ENCODE data around the gene PANX3. TPM values are rescaled to one million over a fixed set of nuclear protein-coding genes. Genes with fewer than 3 reads are reported as not detected.

Gene PANX3
- total and polyA plus RNA-seq, 2 of the 4 experiments (the other 2 are of a cell fraction): not detected

GRCh38 chr11:124661553-124661952 is 50.3 kb downstream of the PANX3 start:
- Histone ChIP-seq H2AFZ (replicated peaks; ENCODE audit: low read length, poor library complexity) (no peak overlapping the region), H3K4me2 (ENCODE audit: low read depth, low read length) (no peak overlapping the region), H4K20me1 (ENCODE audit: insufficient read depth, low read length) (no peaks in the 10 kb centered on the region), H3K56ac (ENCODE audit: extremely low read depth, insufficient read depth, low read length) (no peak overlapping the region), H3K27ac (ENCODE audit: insufficient read depth, low read length) (no peak overlapping the region), H3K36me3 (ENCODE audit: control insufficient read depth, insufficient read depth, low read length) (no peaks in the 10 kb centered on the region), H3K27me3 (ENCODE audit: control insufficient read depth, insufficient read depth, low read length) (no peaks in the 10 kb centered on the region), H3K9me1 (ENCODE audit: insufficient read depth, low read length) (no peaks in the 10 kb centered on the region), H2BK15ac (ENCODE audit: low read depth, low read length) (no peak overlapping the region), H4K91ac (ENCODE audit: insufficient read depth, low read depth, low read length) (no peak overlapping the region), H2BK20ac (ENCODE audit: low read depth, low read length) (no peak overlapping the region), H3K18ac (ENCODE audit: low read depth, low read length) (no peak overlapping the region), H3K79me1 (ENCODE audit: low read depth in 1 of 2, low read length in 2 of 2) (no peaks in the 10 kb centered on the region), H3K4me3 (ENCODE audit: insufficient read depth, low read depth, low read length) (no peak overlapping the region), H2AK5ac (ENCODE audit: low read depth, low read length) (no peak overlapping the region), H2BK120ac (ENCODE audit: low read depth, low read length) (no peak overlapping the region), H3K14ac (replicated peaks; ENCODE audit: low read depth, low read length) (no peak overlapping the region), H2AK9ac (replicated peaks; ENCODE audit: low read depth, low read length, poor library complexity) (no peak overlapping the region), H4K8ac (ENCODE audit: low read depth in 2 of 2, low read length in 2 of 2) (no peak overlapping the region), H3K9me3 (ENCODE audit: control insufficient read depth, insufficient read depth, low read length) (no peaks in the 10 kb centered on the region), H4K5ac (ENCODE audit: low read depth, low read length) (no peak overlapping the region), H2BK5ac (ENCODE audit: low read depth, low read length, poor library complexity, severe bottlenecking) (no peak overlapping the region), H3K23ac (ENCODE audit: low read depth, low read length) (no peak overlapping the region), H3K9ac (ENCODE audit: low read depth, low read length) (no peak overlapping the region), H3K4ac (ENCODE audit: low read depth, low read length) (no peak overlapping the region), H3K4me1 (ENCODE audit: control insufficient read depth, insufficient read depth, low read length) (peaks cover 5% of the 10 kb centered on the region; the same call in 1 of the 2 replicates)
- dilution Hi-C loops (cut with HindIII; ENCODE audit: low sequenced_read_pairs, unreplicated experiment) (no loop called here), in situ Hi-C loops (cut with MboI; ENCODE audit: low sequenced_read_pairs) (loop anchor here (25.0 kb wide), 1 partner anchor 751 kb away; no protein-coding TSS in a partner anchor), intact Hi-C loops (cut with micrococcal nuclease) (no loop called here)
- no peak for DNase-seq
- ATAC-seq (ENCODE audit: low read depth): no peak
- ChIA-PET CTCF (interaction anchor here (0.8 kb wide), 1 partner anchor 175 kb away, joined by 3 read pairs; no protein-coding TSS in a partner anchor), POLR2A (ENCODE audit: unreplicated experiment) (no interaction called here)
- TF ChIP-seq POLR2A (IDR thresholded peaks at IDR 0.05; ENCODE audit: low read depth, low read length) (no peak), ELK1 (IDR thresholded peaks at IDR 0.05; ENCODE audit: borderline replicate concordance, low read depth, low read length) (no peak), MXI1 (IDR thresholded peaks at IDR 0.05; ENCODE audit: borderline replicate concordance, low read depth, low read length) (no peak), RAD21 (IDR thresholded peaks at IDR 0.05; ENCODE audit: low read length) (no peak), SMC3 (IDR thresholded peaks at IDR 0.05; ENCODE audit: low read depth, low read length) (no peak), RCOR1 (IDR thresholded peaks at IDR 0.05; ENCODE audit: insufficient replicate concordance, low read length) (no peak), CEBPB (IDR thresholded peaks at IDR 0.05; ENCODE audit: low read depth, low read length) (no peak), FOS (IDR thresholded peaks at IDR 0.05; ENCODE audit: low read depth, low read length) (no peak), BHLHE40 (IDR thresholded peaks at IDR 0.05; ENCODE audit: low read depth, low read length) (no peak), CHD1 (IDR thresholded peaks at IDR 0.05; ENCODE audit: low read depth, low read length) (no peak), RFX5 (IDR thresholded peaks at IDR 0.05; ENCODE audit: low read depth, low read length) (no peak), MAZ (IDR thresholded peaks at IDR 0.05; ENCODE audit: borderline replicate concordance, low read depth, low read length) (no peak), MAFK (IDR thresholded peaks at IDR 0.05; ENCODE audit: low read depth, low read length) (no peak), CTCF (conservative IDR thresholded peaks at IDR 0.05; ENCODE audit: low read depth, low read length) (no peak)
- TF ChIP-seq, protein P1, sequence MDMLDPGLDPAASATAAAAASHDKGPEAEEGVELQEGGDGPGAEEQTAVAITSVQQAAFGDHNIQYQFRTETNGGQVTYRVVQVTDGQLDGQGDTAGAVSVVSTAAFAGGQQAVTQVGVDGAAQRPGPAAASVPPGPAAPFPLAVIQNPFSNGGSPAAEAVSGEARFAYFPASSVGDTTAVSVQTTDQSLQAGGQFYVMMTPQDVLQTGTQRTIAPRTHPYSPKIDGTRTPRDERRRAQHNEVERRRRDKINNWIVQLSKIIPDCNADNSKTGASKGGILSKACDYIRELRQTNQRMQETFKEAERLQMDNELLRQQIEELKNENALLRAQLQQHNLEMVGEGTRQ (IDR thresholded peaks at IDR 0.05; ENCODE audit: low read depth, low read length): no peak
- no TSS peak for BruUV-seq (replicated peaks)
